WTC11 (cell line): ENCODE results near the gene C4orf36. TPM values are rescaled to one million over a fixed set of nuclear protein-coding genes. Genes with fewer than 3 reads are reported as not detected.

Experiments
- ATAC-seq: fragments of 200-7000 bp; cut with Tn5 transposase; 2 replicates; pipeline ENCODE4 v1.10.0; 2021; ENCODE audit warnings: mild to moderate bottlenecking, moderate library complexity
- CTCF ChIA-PET: fragments of 300-600 bp; sonication (Branson Sonifier 250); formaldehyde crosslinking; loops from one replicate; lab custom pipeline; 2021; ENCODE audit warnings: antibody characterized with exemption; lab: Charles Lee
- POLR2A ChIA-PET: fragments of 350-600 bp; sonication (Branson Sonifier 250); formaldehyde crosslinking; loops from one replicate; lab custom pipeline; 2021; ENCODE audit warnings: antibody characterized with exemption; lab: Charles Lee
- DNase-seq: peaks from one replicate; pipeline ENCODE4 v3.0.0; 2021; ENCODE audit warnings: low spot score
- H3K27ac Mint-ChIP-seq: 2 replicates; pipeline ENCODE4 v1.8.0; 2021; ENCODE audit warnings: mixed read lengths
- H3K27me3 Mint-ChIP-seq: 2 replicates; pipeline ENCODE4 v1.8.0; 2021; ENCODE audit warnings: low read depth, mild to moderate bottlenecking, moderate library complexity, mixed read lengths
- H3K36me3 Mint-ChIP-seq: 2 replicates; pipeline ENCODE4 v1.8.0; 2021; ENCODE audit warnings: mixed read lengths
- H3K4me1 Mint-ChIP-seq: 2 replicates; pipeline ENCODE4 v1.8.0; 2022; ENCODE audit warnings: mixed read lengths
- H3K4me3 Mint-ChIP-seq: 2 replicates; pipeline ENCODE4 v1.8.0; 2021; ENCODE audit warnings: mild to moderate bottlenecking, moderate library complexity, mixed read lengths
- H3K9me3 Mint-ChIP-seq: 2 replicates; pipeline ENCODE4 v1.8.0; 2021; ENCODE audit warnings: mixed read lengths
- AFF4 ChIP-seq: sonication (generic); formaldehyde crosslinking; IDR thresholded peaks from 2 replicates; pipeline ENCODE4 v1.8.1; 2023; ENCODE audit warnings: mild to moderate bottlenecking, missing genetic modification reagents, borderline replicate concordance
- CBFB ChIP-seq: sonication (generic); formaldehyde crosslinking; IDR thresholded peaks from 2 replicates; pipeline ENCODE4 v1.8.1; 2022; ENCODE audit warnings: mild to moderate bottlenecking, low read depth, missing genetic modification reagents
- CREM ChIP-seq: sonication (generic); formaldehyde crosslinking; IDR thresholded peaks from 2 replicates; pipeline ENCODE4 v1.8.1; 2022; ENCODE audit warnings: mild to moderate bottlenecking, missing genetic modification reagents, moderate library complexity
- ETV6 ChIP-seq: sonication (generic); formaldehyde crosslinking; IDR thresholded peaks from 2 replicates; pipeline ENCODE4 v1.8.1; 2022; ENCODE audit warnings: mild to moderate bottlenecking, missing genetic modification reagents
- HMGXB4 ChIP-seq: sonication (generic); formaldehyde crosslinking; IDR thresholded peaks from 2 replicates; pipeline ENCODE4 v1.8.1; 2023; ENCODE audit warnings: mild to moderate bottlenecking, moderate library complexity, missing genetic modification reagents
- KAT7 ChIP-seq: sonication (generic); formaldehyde crosslinking; IDR thresholded peaks from 2 replicates; pipeline ENCODE4 v1.8.1; 2023; ENCODE audit warnings: missing genetic modification reagents, mild to moderate bottlenecking, borderline replicate concordance
- MYBL2 ChIP-seq: sonication (generic); formaldehyde crosslinking; IDR thresholded peaks from 2 replicates; pipeline ENCODE4 v1.8.1; 2023; ENCODE audit warnings: mild to moderate bottlenecking, moderate library complexity, missing genetic modification reagents
- SMAD3 ChIP-seq: sonication (generic); formaldehyde crosslinking; IDR thresholded peaks from 2 replicates; pipeline ENCODE4 v1.8.0; 2022; ENCODE audit warnings: missing genetic modification reagents, mild to moderate bottlenecking, borderline replicate concordance
- TEAD1 ChIP-seq: sonication (generic); formaldehyde crosslinking; IDR thresholded peaks from 2 replicates; pipeline ENCODE4 v1.8.0; 2022; ENCODE audit warnings: mild to moderate bottlenecking, missing genetic modification reagents
- TP53 ChIP-seq: sonication (generic); formaldehyde crosslinking; IDR thresholded peaks from 2 replicates; pipeline ENCODE4 v1.8.1; 2023; ENCODE audit warnings: mild to moderate bottlenecking, missing genetic modification reagents
- USF1 ChIP-seq: sonication (generic); formaldehyde crosslinking; IDR thresholded peaks from 2 replicates; pipeline ENCODE4 v1.8.0; 2022; ENCODE audit warnings: mild to moderate bottlenecking, missing genetic modification reagents
- ZNF232 ChIP-seq: sonication (generic); formaldehyde crosslinking; IDR thresholded peaks from 2 replicates; pipeline ENCODE4 v1.8.0; 2022; ENCODE audit warnings: mild to moderate bottlenecking, missing genetic modification reagents
- ZNF532 ChIP-seq: fragments of 250-450 bp; sonication (Bioruptor Pico); IDR thresholded peaks from 2 replicates; pipeline ENCODE4 v1.9.0; 2021; ENCODE audit warnings: mild to moderate bottlenecking, borderline replicate concordance
- total RNA-seq: library from RNA; stranded (reverse); gene quantifications from 3 replicates; pipeline ENCODE4 v1.2.3, GENCODE V29; 2021
- TF ChIP-seq, protein P1 (sequence below): sonication (generic); formaldehyde crosslinking; IDR thresholded peaks from 2 replicates; pipeline ENCODE4 v1.8.1; 2023; ENCODE audit warnings: mild to moderate bottlenecking, missing genetic modification reagents, moderate library complexity
- TF ChIP-seq, protein P2 (sequence below): fragments of 200-600 bp; IDR thresholded peaks from 2 replicates; pipeline ENCODE4 v1.8.0; 2022; ENCODE audit warnings: antibody characterized with exemption
- TF ChIP-seq, protein P3 (sequence below): sonication (generic); formaldehyde crosslinking; IDR thresholded peaks from 2 replicates; pipeline ENCODE4 v1.8.1; 2022; ENCODE audit warnings: mild to moderate bottlenecking, missing genetic modification reagents, moderate library complexity, borderline replicate concordance
- TF ChIP-seq, protein P4 (sequence below): sonication (generic); formaldehyde crosslinking; conservative IDR thresholded peaks from 2 replicates; pipeline ENCODE4 v1.8.1; 2022; ENCODE audit warnings: mild to moderate bottlenecking, missing genetic modification reagents

The C4orf36 gene
- total RNA-seq, 1 experiment from 2014 or later, result 0.79 TPM

GRCh38 chr4:86872135-86872534 is 20.1 kb downstream of the C4orf36 start (continued):
- TF ChIP-seq HMGXB4 (no peak), TEAD1 (CRISPR knock-in tag) (no peak), ZNF532 (CRISPR knock-in tag) (no peak), AFF4 (CRISPR knock-in tag) (no peak), ETV6 (CRISPR knock-in tag) (no peak), ZNF232 (no peak)
- TF ChIP-seq, protein P1, sequence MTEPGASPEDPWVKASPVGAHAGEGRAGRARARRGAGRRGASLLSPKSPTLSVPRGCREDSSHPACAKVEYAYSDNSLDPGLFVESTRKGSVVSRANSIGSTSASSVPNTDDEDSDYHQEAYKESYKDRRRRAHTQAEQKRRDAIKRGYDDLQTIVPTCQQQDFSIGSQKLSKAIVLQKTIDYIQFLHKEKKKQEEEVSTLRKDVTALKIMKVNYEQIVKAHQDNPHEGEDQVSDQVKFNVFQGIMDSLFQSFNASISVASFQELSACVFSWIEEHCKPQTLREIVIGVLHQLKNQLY, result no peak
- TF ChIP-seq, protein P2, sequence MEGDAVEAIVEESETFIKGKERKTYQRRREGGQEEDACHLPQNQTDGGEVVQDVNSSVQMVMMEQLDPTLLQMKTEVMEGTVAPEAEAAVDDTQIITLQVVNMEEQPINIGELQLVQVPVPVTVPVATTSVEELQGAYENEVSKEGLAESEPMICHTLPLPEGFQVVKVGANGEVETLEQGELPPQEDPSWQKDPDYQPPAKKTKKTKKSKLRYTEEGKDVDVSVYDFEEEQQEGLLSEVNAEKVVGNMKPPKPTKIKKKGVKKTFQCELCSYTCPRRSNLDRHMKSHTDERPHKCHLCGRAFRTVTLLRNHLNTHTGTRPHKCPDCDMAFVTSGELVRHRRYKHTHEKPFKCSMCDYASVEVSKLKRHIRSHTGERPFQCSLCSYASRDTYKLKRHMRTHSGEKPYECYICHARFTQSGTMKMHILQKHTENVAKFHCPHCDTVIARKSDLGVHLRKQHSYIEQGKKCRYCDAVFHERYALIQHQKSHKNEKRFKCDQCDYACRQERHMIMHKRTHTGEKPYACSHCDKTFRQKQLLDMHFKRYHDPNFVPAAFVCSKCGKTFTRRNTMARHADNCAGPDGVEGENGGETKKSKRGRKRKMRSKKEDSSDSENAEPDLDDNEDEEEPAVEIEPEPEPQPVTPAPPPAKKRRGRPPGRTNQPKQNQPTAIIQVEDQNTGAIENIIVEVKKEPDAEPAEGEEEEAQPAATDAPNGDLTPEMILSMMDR, result no peak

DNA sequence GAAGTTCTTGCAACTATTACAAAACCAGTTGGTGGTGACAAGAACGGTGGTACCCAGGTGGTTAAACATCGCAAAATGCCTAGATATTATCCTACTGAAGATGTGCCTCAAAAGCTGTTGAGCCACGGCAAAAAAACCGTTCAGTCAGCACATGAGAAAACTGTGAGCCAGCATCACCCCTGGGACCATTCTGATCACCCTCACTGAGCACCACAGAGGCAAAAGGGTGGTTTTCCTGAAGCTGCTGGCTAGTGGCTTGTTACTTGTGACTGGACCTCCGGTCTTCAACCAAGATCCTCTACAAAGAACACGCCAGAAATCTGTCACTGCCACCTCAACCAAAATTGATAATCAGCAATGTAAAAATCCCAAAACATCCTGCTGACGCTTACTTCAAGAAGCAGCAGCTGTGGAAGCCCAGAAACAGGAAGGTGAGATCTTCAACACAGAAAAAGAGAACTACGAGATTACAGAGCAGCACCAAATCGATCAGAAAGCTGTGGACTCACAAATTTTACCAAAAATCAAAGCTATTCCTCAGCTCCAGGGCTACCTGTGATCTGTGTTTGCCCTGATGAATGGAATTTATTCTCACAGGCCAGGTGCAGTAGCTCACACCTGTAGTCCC is 21.7 kb downstream of the C4orf36 start:
- CTCF ChIA-PET, result interaction anchor here (1.0 kb wide), 1 partner anchor 33 kb away, joined by 3 read pairs; no protein-coding TSS in a partner anchor
- H3K4me1 Mint-ChIP-seq, result no peaks in the 10 kb centered on the region
- POLR2A ChIA-PET, result interaction anchor here (0.7 kb wide), 1 partner anchor 889 kb away, joined by 3 read pairs; no protein-coding TSS in a partner anchor
- peaks cover 4% of the 10 kb centered on the region; the same call in 1 of the 2 replicates for H3K9me3 Mint-ChIP-seq
- no peak overlapping the region for H3K4me3 Mint-ChIP-seq
- ATAC-seq (no peak), DNase-seq (no peak)
- no peaks in the 10 kb centered on the region for H3K36me3 Mint-ChIP-seq
- no peak overlapping the region for H3K27ac Mint-ChIP-seq
- H3K27me3 Mint-ChIP-seq, result peaks cover 3% of the 10 kb centered on the region; the same call in 1 of the 2 replicates
- TF ChIP-seq KAT7 (no peak), SMAD3 (no peak), TP53 (no peak), USF1 (no peak), MYBL2 (CRISPR knock-in tag) (no peak), CREM (CRISPR knock-in tag) (no peak), ETV6 (CRISPR knock-in tag) (no peak), CBFB (no peak)
- TF ChIP-seq, protein P3, sequence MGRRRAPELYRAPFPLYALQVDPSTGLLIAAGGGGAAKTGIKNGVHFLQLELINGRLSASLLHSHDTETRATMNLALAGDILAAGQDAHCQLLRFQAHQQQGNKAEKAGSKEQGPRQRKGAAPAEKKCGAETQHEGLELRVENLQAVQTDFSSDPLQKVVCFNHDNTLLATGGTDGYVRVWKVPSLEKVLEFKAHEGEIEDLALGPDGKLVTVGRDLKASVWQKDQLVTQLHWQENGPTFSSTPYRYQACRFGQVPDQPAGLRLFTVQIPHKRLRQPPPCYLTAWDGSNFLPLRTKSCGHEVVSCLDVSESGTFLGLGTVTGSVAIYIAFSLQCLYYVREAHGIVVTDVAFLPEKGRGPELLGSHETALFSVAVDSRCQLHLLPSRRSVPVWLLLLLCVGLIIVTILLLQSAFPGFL, result no peak
- TF ChIP-seq, protein P2, result no peak
- TF ChIP-seq, protein P4, sequence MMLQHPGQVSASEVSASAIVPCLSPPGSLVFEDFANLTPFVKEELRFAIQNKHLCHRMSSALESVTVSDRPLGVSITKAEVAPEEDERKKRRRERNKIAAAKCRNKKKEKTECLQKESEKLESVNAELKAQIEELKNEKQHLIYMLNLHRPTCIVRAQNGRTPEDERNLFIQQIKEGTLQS (CRISPR knock-in tag), result no peak
